Stomach (tissue), 9 donors: Measurements from ENCODE around the gene SNPH. TPM values are rescaled to one million over a fixed set of nuclear protein-coding genes. Genes with fewer than 3 reads are reported as not detected.

Source experiments
- DNase-seq, 2 donors: peaks; one replicate each; pipeline versions ENCODE4 v3.0.0 to v3.0.0-alpha.2; 2013 to 2019
- H3K27ac ChIP-seq, 5 donors: fragments of 200-600 bp in 4 of 5; sonication (generic) in 4 of 5; one replicate each; pipeline ENCODE4 v1.5.1; 2013 to 2019; ENCODE audit warnings: mild to moderate bottlenecking in 1 of 5, moderate library complexity in 1 of 5
- H3K27me3 ChIP-seq, 3 donors: fragments of 200-600 bp; sonication (generic); one replicate each; pipeline ENCODE4 v1.5.1; 2017 to 2019; ENCODE audit warnings: mixed run types in 1 of 3
- H3K36me3 ChIP-seq, 4 donors: fragments of 200-600 bp; sonication (generic); 1 replicate in 3 of 4; 2 replicates in 1 of 4; pipeline ENCODE4 v1.5.1; 2016 to 2019
- H3K4me1 ChIP-seq, 4 donors: fragments of 200-600 bp; sonication (generic); one replicate each; pipeline ENCODE4 v1.5.1; 2016 to 2019
- H3K4me3 ChIP-seq, 4 donors: fragments of 200-600 bp; sonication (generic) in 3 of 4; one replicate each; pipeline ENCODE4 v1.5.1; 2016 to 2019; ENCODE audit warnings: mild to moderate bottlenecking in 1 of 4
- H3K9me3 ChIP-seq, 4 donors: fragments of 200-600 bp; sonication (generic); one replicate each; pipeline ENCODE4 v1.5.1; 2016 to 2019
- CTCF ChIP-seq, 7 experiments: fragments of 450-650 bp in 4 of 7; fragments of 200-600 bp in 3 of 7; sonication (generic) in 3 of 7; IDR thresholded peaks; one replicate each; pipeline ENCODE4 v1.5.1; 2016 to 2019; ENCODE audit warnings: antibody characterized with exemption in 7 of 7, control low read depth in 2 of 7, mild to moderate bottlenecking in 1 of 7
- EP300 ChIP-seq: sonication (generic); formaldehyde crosslinking; IDR thresholded peaks from one replicate; pipeline ENCODE4 v1.6.1; 2017; ENCODE audit warnings: antibody characterized with exemption
- POLR2A ChIP-seq, 4 donors: fragments of 450-650 bp; IDR thresholded peaks; one replicate each; pipeline ENCODE4 v1.6.1; 2016; ENCODE audit warnings: antibody characterized with exemption in 4 of 4, control low read depth in 2 of 4, mild to moderate bottlenecking in 1 of 4, moderate library complexity in 1 of 4
- POLR2AphosphoS5 ChIP-seq, 3 donors: sonication (generic); formaldehyde crosslinking; IDR thresholded peaks; one replicate each; pipeline ENCODE4 v1.6.1; 2016; ENCODE audit warnings: antibody characterized with exemption in 3 of 3
- WGBS, 5 donors: extraction: QIAGEN DNeasy Blood & Tissue Kit in 3 of 5; methylation state at CpG; one replicate each; pipeline versions ENCODE4 v1.1.5 to v1.1.7; 2013 to 2018; 5-methylcytosine and 5-hydroxymethylcytosine counted together
- intact Hi-C: fragments of 100-400 bp; cut with DNase I; formaldehyde crosslinking; loops from one replicate; pipeline ENCODE4 v1.15.1; 2023; ENCODE audit warnings: low total_unique reads
- polyA plus RNA-seq, 3 donors: library from polyadenylated mRNA; stranded (reverse); fragments of 200-250 nt; gene quantifications; one replicate each; pipeline ENCODE4 v1.2.3, GENCODE V29; 2013
- total RNA-seq, 5 donors: library from RNA; depleted of rRNA; stranded (reverse); fragments of >200 nt; gene quantifications; one replicate each; pipeline versions ENCODE4 v1.1.0 to v1.2.3, GENCODE V29; 2014 to 2016
- donor health status: healthy with polysubstance abuse.
- donor health status: Bipolar disorder and iron deficiency.
- donor health status: healthy.

The SNPH gene
- total and polyA plus RNA-seq, 8 donors, result 1.8 to 15.6 (median 3.9) TPM

- Histone ChIP-seq H3K9me3 (no peaks in the 10 kb centered on the region), H3K36me3 (peaks cover 0 to 30% (median 19%) of the 10 kb centered on the region in 4 donors), H3K4me3 (no peak overlapping the region), H3K4me1 (peaks cover 0 to 9% (median 3%) of the 10 kb centered on the region in 4 donors), H3K27me3 (no peaks in the 10 kb centered on the region), H3K27ac (no peak overlapping the region)
- WGBS, 5 donors, result 69 to 74% (median 70%) methylated on average over 6 of the region's 6 CpGs
- TF ChIP-seq EP300 (no peak), POLR2AphosphoS5 (IDR thresholded peaks at IDR 0.05) (no peak), POLR2A (IDR thresholded peaks at IDR 0.05) (no peak), CTCF (IDR thresholded peaks at IDR 0.05) (no peak)
- intact Hi-C loops, result no loop called here
- no peak for DNase-seq
Observed at GRCh38 chr20:1293641-1294379, 27.7 kb downstream of the SNPH start.

DNA sequence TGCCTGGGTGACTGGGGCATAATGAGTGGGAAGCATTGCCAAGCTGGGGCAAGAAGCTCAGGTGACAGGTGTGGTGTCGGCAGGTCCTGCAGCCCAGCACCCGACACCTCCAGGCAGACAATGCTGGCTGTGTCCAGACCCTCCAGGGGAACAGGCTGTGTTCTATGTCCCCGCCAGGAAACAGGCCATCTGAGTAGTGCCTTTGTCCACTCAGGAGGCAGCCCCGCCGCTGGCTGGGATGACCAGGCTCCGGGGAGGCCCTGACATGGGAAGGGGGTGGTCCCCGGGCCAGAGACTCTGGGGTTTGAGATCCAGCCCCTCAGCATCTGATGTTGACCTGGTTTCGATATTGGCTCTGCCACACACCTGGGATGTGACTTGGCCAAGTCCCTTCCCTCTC is 28.4 kb downstream of the SNPH start:
- H3K4me1 ChIP-seq, result peaks cover 0 to 9% (median 3%) of the 10 kb centered on the region in 4 donors
- intact Hi-C loops, result no loop called here

DNA sequence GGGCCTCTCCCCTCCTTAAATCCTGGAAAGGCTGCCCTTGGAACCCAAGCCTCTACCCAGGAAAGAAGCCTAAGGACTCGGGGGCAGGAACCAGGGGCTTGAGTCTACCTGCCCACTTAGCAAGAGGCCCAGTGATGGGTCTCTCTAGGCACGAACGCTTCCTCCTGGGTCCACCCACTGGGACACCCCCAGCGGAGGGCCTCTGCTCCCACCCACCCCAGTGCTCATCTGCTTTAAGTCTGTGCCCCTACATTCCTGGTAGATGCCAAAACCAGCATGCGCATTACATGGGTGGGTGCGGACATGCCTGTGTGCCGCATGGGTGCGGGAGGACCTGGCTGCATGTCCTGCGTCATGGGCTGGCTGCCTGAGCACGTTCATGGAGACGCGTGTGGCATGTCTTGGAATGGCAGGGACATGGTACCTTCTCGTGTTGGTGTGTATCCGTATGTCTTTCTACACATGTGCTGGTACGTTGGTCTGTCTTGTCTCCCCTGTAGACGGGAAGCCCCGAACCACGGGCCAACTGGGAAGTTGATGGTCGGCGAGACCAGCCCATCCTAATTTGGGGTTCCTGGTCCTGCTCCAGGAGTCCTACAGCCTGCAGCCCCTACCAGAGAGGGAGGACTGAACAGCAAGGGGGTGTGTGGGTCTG is 29.3 kb downstream of the SNPH start:
- Histone ChIP-seq H3K9me3 (no peaks in the 10 kb centered on the region), H3K4me1 (peaks cover 0 to 10% (median 5%) of the 10 kb centered on the region in 4 donors), H3K27ac (no peak overlapping the region), H3K4me3 (no peak overlapping the region), H3K36me3 (peaks cover 0 to 46% (median 20%) of the 10 kb centered on the region in 4 donors), H3K27me3 (no peaks in the 10 kb centered on the region)
- TF ChIP-seq CTCF (IDR thresholded peaks at IDR 0.05), result no peak
- no peak for TF ChIP-seq EP300
- TF ChIP-seq POLR2AphosphoS5 (IDR thresholded peaks at IDR 0.05), result no peak
- no peak for TF ChIP-seq POLR2A (IDR thresholded peaks at IDR 0.05)
- DNase-seq, result no peak
- intact Hi-C loops, result no loop called here
- 94 to 97% (median 95%) methylated on average over 20 of the region's 20 CpGs for WGBS, 5 donors

More for the DNA sequence above, 28.4 kb downstream of the SNPH start:
- H3K9me3 ChIP-seq, result no peaks in the 10 kb centered on the region
- DNase-seq, result no peak
- TF ChIP-seq POLR2AphosphoS5 (IDR thresholded peaks at IDR 0.05), result no peak
- no peak for TF ChIP-seq CTCF (IDR thresholded peaks at IDR 0.05)
- no peak for TF ChIP-seq POLR2A (IDR thresholded peaks at IDR 0.05)
- TF ChIP-seq EP300, result no peak
- H3K4me3 ChIP-seq, result no peak overlapping the region
- peaks cover 0 to 37% (median 19%) of the 10 kb centered on the region in 4 donors for H3K36me3 ChIP-seq
- H3K27ac ChIP-seq, result no peak overlapping the region
- H3K27me3 ChIP-seq, result no peaks in the 10 kb centered on the region
- WGBS, 5 donors, result 84 to 97% (median 94%) methylated on average over 3 to 8 of the region's 8 CpGs

GRCh38 chr20:1296117-1296610 is 30.1 kb downstream of the SNPH start:
- Histone ChIP-seq H3K36me3 (peaks cover 0 to 54% (median 27%) of the 10 kb centered on the region in 4 donors), H3K4me3 (no peak overlapping the region), H3K27ac (no peak overlapping the region), H3K9me3 (no peaks in the 10 kb centered on the region), H3K27me3 (no peaks in the 10 kb centered on the region), H3K4me1 (peaks cover 0 to 18% (median 5%) of the 10 kb centered on the region in 4 donors)
- TF ChIP-seq CTCF (IDR thresholded peaks at IDR 0.05) (no peak), POLR2A (IDR thresholded peaks at IDR 0.05) (no peak), EP300 (no peak), POLR2AphosphoS5 (IDR thresholded peaks at IDR 0.05) (no peak)
- 93 to 96% (median 94%) methylated on average over 11 to 20 of the region's 20 CpGs for WGBS, 5 donors
- no peak for DNase-seq
- intact Hi-C loops, result no loop called here
